Measurements from ENCODE around the gene TRNAU1AP. TPM values are rescaled to one million over a fixed set of nuclear protein-coding genes. Genes with fewer than 3 reads are reported as not detected.

The TRNAU1AP gene
- total RNA-seq, 4 donors from 2014 or later = 5.3 to 19.7 (median 12.0) TPM

- no peak for DNase-seq
- H3K4me1 ChIP-seq = no peaks in the 10 kb centered on the region
- H3K4me3 ChIP-seq = no peak overlapping the region
- TF ChIP-seq CTCF (IDR thresholded peaks at IDR 0.05 in 4 of 5, conservative IDR thresholded peaks at IDR 0.05 in 1 of 5) = no peak
- no peak for TF ChIP-seq POLR2A (IDR thresholded peaks at IDR 0.05)
- H3K9me3 ChIP-seq = no peaks in the 10 kb centered on the region
- ATAC-seq = no peak
- in situ Hi-C loops (cut with MboI; ENCODE audit: low sequenced_read_pairs in 4 of 4) = no loop called here
- H3K27me3 ChIP-seq = no peaks in the 10 kb centered on the region
- no peaks in the 10 kb centered on the region for H3K36me3 ChIP-seq
- no peak overlapping the region for H3K27ac ChIP-seq
- intact Hi-C loops (cut with DNase I; ENCODE audit: low total_unique reads) = no loop called here
Measured at GRCh38 chr1:28548318-28548717, 4.6 kb upstream of the TRNAU1AP start.

- intact Hi-C loops (cut with DNase I; ENCODE audit: low total_unique reads) = loop anchor here (5.0 kb wide), 1 partner anchor 91 kb away; the partner anchor contains the start of gene TAF12
Measured at GRCh38 chr1:28551381-28551780, 1.5 kb upstream of the TRNAU1AP start.

GRCh38 chr1:28560886-28561285 is 8.0 kb downstream of the TRNAU1AP start:
- H3K27ac ChIP-seq = peak overlapping the region in 2 of 4 donors; percentile 17 to 19
- H3K27me3 ChIP-seq = no peaks in the 10 kb centered on the region
- intact Hi-C loops (cut with DNase I; ENCODE audit: low total_unique reads) = no loop called here
- peak; percentile 10 to 59 for DNase-seq
- H3K4me3 ChIP-seq = no peak overlapping the region
- peak; percentile 84 to 96 for ATAC-seq
- no peak for TF ChIP-seq POLR2A (IDR thresholded peaks at IDR 0.05)
- TF ChIP-seq CTCF (IDR thresholded peaks at IDR 0.05 in 4 of 5, conservative IDR thresholded peaks at IDR 0.05 in 1 of 5) = no peak
- peaks cover 3 to 97% of the 10 kb centered on the region in 2 donors for H3K36me3 ChIP-seq
- in situ Hi-C loops (cut with MboI; ENCODE audit: low sequenced_read_pairs in 4 of 4) = no loop called here
- H3K9me3 ChIP-seq = no peaks in the 10 kb centered on the region
- peaks cover 7 to 22% of the 10 kb centered on the region in 2 donors for H3K4me1 ChIP-seq

More at GRCh38 chr1:28551381-28551780, 1.5 kb upstream of the TRNAU1AP start:
- in situ Hi-C loops (cut with MboI; ENCODE audit: low sequenced_read_pairs in 4 of 4) = loop anchor here in 1 of 4 donors (5.0 kb wide), 1 partner anchor 44 kb away; the partner anchor contains the start of gene RCC1
- Histone ChIP-seq H3K9me3 (no peaks in the 10 kb centered on the region), H3K4me3 (no peak overlapping the region), H3K27me3 (no peaks in the 10 kb centered on the region), H3K4me1 (peaks cover 8 to 11% of the 10 kb centered on the region in 2 donors), H3K36me3 (peaks cover 0 to 15% of the 10 kb centered on the region in 2 donors), H3K27ac (peak overlapping the region in 3 of 4 donors; percentile 90 to 93 (median 91))
- no peak for DNase-seq
- TF ChIP-seq POLR2A (IDR thresholded peaks at IDR 0.05) = no peak
- TF ChIP-seq CTCF (IDR thresholded peaks at IDR 0.05 in 4 of 5, conservative IDR thresholded peaks at IDR 0.05 in 1 of 5) = no peak
- no peak for ATAC-seq

- TF ChIP-seq POLR2A (IDR thresholded peaks at IDR 0.05) (no peak), CTCF (IDR thresholded peaks at IDR 0.05 in 4 of 5, conservative IDR thresholded peaks at IDR 0.05 in 1 of 5) (no peak)
- intact Hi-C loops (cut with DNase I; ENCODE audit: low total_unique reads) (no loop called here), in situ Hi-C loops (cut with MboI; ENCODE audit: low sequenced_read_pairs in 4 of 4) (no loop called here)
- no peak for ATAC-seq
- Histone ChIP-seq H3K27ac (no peak overlapping the region), H3K9me3 (no peaks in the 10 kb centered on the region), H3K4me1 (peaks cover 7 to 19% of the 10 kb centered on the region in 2 donors), H3K4me3 (no peak overlapping the region), H3K36me3 (peaks cover 3 to 100% of the 10 kb centered on the region in 2 donors), H3K27me3 (no peaks in the 10 kb centered on the region)
- no peak for DNase-seq
Measured at GRCh38 chr1:28564310-28564709, 11.4 kb downstream of the TRNAU1AP start.

- no peaks in the 10 kb centered on the region for H3K27me3 ChIP-seq
- H3K36me3 ChIP-seq = peaks cover 3 to 96% of the 10 kb centered on the region in 2 donors
- H3K27ac ChIP-seq = no peak overlapping the region
- TF ChIP-seq POLR2A (IDR thresholded peaks at IDR 0.05) = no peak
- no peak for TF ChIP-seq CTCF (IDR thresholded peaks at IDR 0.05 in 4 of 5, conservative IDR thresholded peaks at IDR 0.05 in 1 of 5)
- H3K9me3 ChIP-seq = no peaks in the 10 kb centered on the region
- intact Hi-C loops (cut with DNase I; ENCODE audit: low total_unique reads) = no loop called here
- no peak overlapping the region for H3K4me3 ChIP-seq
- in situ Hi-C loops (cut with MboI; ENCODE audit: low sequenced_read_pairs in 4 of 4) = no loop called here
- DNase-seq = no peak
- peaks cover 6 to 19% of the 10 kb centered on the region in 2 donors for H3K4me1 ChIP-seq
- no peak for ATAC-seq
Measured at GRCh38 chr1:28565040-28565439, 12.2 kb downstream of the TRNAU1AP start.

Measured in gastrocnemius medialis (tissue), 4 donors.